CD8-positive, alpha-beta memory T cell (primary cell): ENCODE measurements around the gene TRIM14. TPM values are rescaled to one million over a fixed set of nuclear protein-coding genes. Genes with fewer than 3 reads are reported as not detected.
"Not testable (repeated sequence)": the region's sequence is repeated elsewhere in the genome, so short reads cannot be mapped to it uniquely, and the experiment has no call there.

Experiments
- CTCF ChIA-PET: fragments of 350-600 bp; sonication (Branson Sonifier 250); formaldehyde crosslinking; loops from one replicate; lab custom pipeline; 2021; ENCODE audit warnings: antibody characterized with exemption; lab: Charles Lee
- POLR2A ChIA-PET: fragments of 350-600 bp; sonication (Branson Sonifier 250); formaldehyde crosslinking; loops from one replicate; lab custom pipeline; 2021; ENCODE audit warnings: antibody characterized with exemption; lab: Charles Lee
- DNase-seq, 5 donors: peaks; one replicate each; pipeline versions ENCODE4 v3.0.0 to v3.0.0-alpha.2; 2020 to 2022; ENCODE audit warnings: mixed read lengths in 1 of 5
- H3K27ac ChIP-seq: one replicate; pipeline ENCODE4 v1.7.0; 2013; ENCODE audit warnings: low read depth, mild to moderate bottlenecking, low read length, moderate library complexity
- H3K27me3 ChIP-seq: 2 replicates; pipeline ENCODE4 v1.7.0; 2013; ENCODE audit warnings: low read length, mild to moderate bottlenecking; ENCODE audit not compliant: insufficient read depth, poor library complexity, severe bottlenecking
- H3K36me3 ChIP-seq: 2 replicates; pipeline ENCODE4 v1.7.0; 2013; ENCODE audit warnings: mild to moderate bottlenecking, low read length, moderate library complexity; ENCODE audit not compliant: insufficient read depth
- H3K4me1 ChIP-seq: 2 replicates; pipeline ENCODE4 v1.7.0; 2013; ENCODE audit warnings: mild to moderate bottlenecking, low read length, moderate library complexity; ENCODE audit not compliant: insufficient read depth
- H3K4me3 ChIP-seq: 2 replicates; pipeline ENCODE4 v1.7.0; 2013; ENCODE audit warnings: mild to moderate bottlenecking, low read length
- H3K9me3 ChIP-seq: 2 replicates; pipeline ENCODE4 v1.7.0; 2013; ENCODE audit warnings: mild to moderate bottlenecking, low read length
- H3K27ac Mint-ChIP-seq, 8 donors: one replicate each; pipeline ENCODE4 v1.8.0; 2020 to 2021; ENCODE audit warnings: mixed read lengths in 8 of 8, mild to moderate bottlenecking in 6 of 8, inconsistent platforms in 3 of 8, moderate library complexity in 3 of 8
- H3K27me3 Mint-ChIP-seq, 2 donors: one replicate each; pipeline ENCODE4 v1.8.0; 2020 to 2021; ENCODE audit warnings: mixed read lengths in 2 of 2, mild to moderate bottlenecking in 1 of 2, moderate library complexity in 1 of 2
- H3K36me3 Mint-ChIP-seq, 3 donors: one replicate each; pipeline ENCODE4 v1.8.0; 2020 to 2021; ENCODE audit warnings: mixed read lengths in 3 of 3, inconsistent platforms in 1 of 3, mild to moderate bottlenecking in 1 of 3
- H3K4me1 Mint-ChIP-seq, 3 donors: one replicate each; pipeline ENCODE4 v1.8.0; 2020 to 2021; ENCODE audit warnings: mixed read lengths in 3 of 3, inconsistent platforms in 1 of 3, mild to moderate bottlenecking in 1 of 3
- H3K4me3 Mint-ChIP-seq, 7 donors: one replicate each; pipeline ENCODE4 v1.8.0; 2020 to 2021; ENCODE audit warnings: mixed read lengths in 7 of 7, mild to moderate bottlenecking in 6 of 7, moderate library complexity in 4 of 7, inconsistent platforms in 2 of 7
- H3K9me3 Mint-ChIP-seq, 5 donors: one replicate each; pipeline ENCODE4 v1.8.0; 2020 to 2022; ENCODE audit warnings: mixed read lengths in 5 of 5, mild to moderate bottlenecking in 3 of 5, moderate library complexity in 2 of 5, inconsistent platforms in 1 of 5
- polyA plus RNA-seq: library from polyadenylated mRNA; unstranded; fragments of 300-500 nt; fragmentation: Illumina TruSeq; gene quantifications from one replicate; pipeline ENCODE4 v1.2.3, GENCODE V29; 2021
- total RNA-seq, 2 experiments: library from RNA; stranded (reverse); gene quantifications; one replicate each; pipeline ENCODE4 v1.2.3, GENCODE V29; 2021

TRIM14 gene
- total and polyA plus RNA-seq, 3 experiments from 2014 or later, result 46.2 to 92.5 (median 52.1) TPM

- Mint-ChIP-seq H3K4me3 (peak overlapping the region; percentile 67 to 95 (median 86)), H3K27me3 (no peaks in the 10 kb centered on the region), H3K27ac (peak overlapping the region; percentile 85 to 98 (median 94)), H3K36me3 (peaks cover 4 to 38% (median 10%) of the 10 kb centered on the region in 3 donors), H3K4me1 (peaks cover 45 to 64% (median 55%) of the 10 kb centered on the region in 3 donors), H3K9me3 (no peaks in the 10 kb centered on the region)
- DNase-seq, result no peak
- H3K9me3 ChIP-seq, result no peaks in the 10 kb centered on the region
- no peak overlapping the region for H3K27ac ChIP-seq
- H3K36me3 ChIP-seq, result no peaks in the 10 kb centered on the region
- ChIA-PET CTCF (interaction anchor here (0.9 to 7.4 kb wide), 9 partner anchors 11 to 138 kb away, joined by 3 to 92 read pairs (median 5); partner anchors contain the start of genes ANP32B and TBC1D2), POLR2A (interaction anchor here (1.2 to 3.8 kb wide), 4 partner anchors 19 to 198 kb away, joined by 3 to 49 read pairs (median 16); partner anchors contain the start of genes TBC1D2 and TRMO)
- H3K4me1 ChIP-seq, result peaks cover 39% of the 10 kb centered on the region
- H3K4me3 ChIP-seq, result peak overlapping the region; percentile 35
- H3K27me3 ChIP-seq, result no peaks in the 10 kb centered on the region
These were observed 1.5 kb upstream of the TRIM14 start for GRCh38 chr9:98120476-98120875.

GRCh38 chr9:98117984-98118639 lies 910 bp downstream of the TRIM14 start:
- DNase-seq, result peak; percentile 23 to 73 (median 55)
- Mint-ChIP-seq H3K27me3 (no peaks in the 10 kb centered on the region), H3K27ac (peak overlapping the region; percentile 85 to 99 (median 96)), H3K9me3 (no peaks in the 10 kb centered on the region), H3K36me3 (peaks cover 4 to 27% (median 5%) of the 10 kb centered on the region in 3 donors), H3K4me3 (peak overlapping the region; percentile 86 to 95 (median 90)), H3K4me1 (peaks cover 47 to 78% (median 67%) of the 10 kb centered on the region in 3 donors)
- Histone ChIP-seq H3K27ac (peak overlapping the region; percentile 59), H3K4me1 (peaks cover 43% of the 10 kb centered on the region), H3K4me3 (peak overlapping the region; percentile 95), H3K27me3 (no peaks in the 10 kb centered on the region), H3K36me3 (no peaks in the 10 kb centered on the region), H3K9me3 (no peaks in the 10 kb centered on the region)
- CTCF ChIA-PET, result interaction anchor here (0.7 to 7.4 kb wide), 18 partner anchors 10 to 198 kb away, joined by 3 to 92 read pairs (median 4); partner anchors contain the start of genes CORO2A, TBC1D2 and TRMO
- POLR2A ChIA-PET, result interaction anchor here (0.6 to 3.8 kb wide), 9 partner anchors 9 to 213 kb away, joined by 3 to 49 read pairs (median 7); partner anchors contain the start of genes CORO2A and TBC1D2

- H3K36me3 Mint-ChIP-seq, result peaks cover 4 to 29% (median 6%) of the 10 kb centered on the region in 3 donors
- H3K27me3 ChIP-seq, H3K9me3 Mint-ChIP-seq, H3K27me3 Mint-ChIP-seq, H3K27ac ChIP-seq, DNase-seq, H3K9me3 ChIP-seq, H3K4me3 ChIP-seq, H3K36me3 ChIP-seq: not testable (repeated sequence)
- CTCF ChIA-PET, result interaction anchor here (0.6 to 7.4 kb wide), 5 partner anchors 9 to 75 kb away, joined by 3 to 92 read pairs (median 17); partner anchors contain the start of gene CORO2A
- peaks cover 39% of the 10 kb centered on the region for H3K4me1 ChIP-seq
- POLR2A ChIA-PET, result interaction anchor here (0.5 to 3.8 kb wide), 2 partner anchors 10 to 16 kb away, joined by 6 to 49 read pairs; no protein-coding TSS in a partner anchor
- peak overlapping the region in 4 of 7 donors; percentile 86 to 94 (median 88) for H3K4me3 Mint-ChIP-seq
- peaks cover 48 to 73% (median 67%) of the 10 kb centered on the region in 3 donors for H3K4me1 Mint-ChIP-seq
- peak overlapping the region in 7 of 8 donors; percentile 29 to 99 (median 72) for H3K27ac Mint-ChIP-seq
These were observed 1.9 kb downstream of the TRIM14 start for GRCh38 chr9:98117097-98117496.

GRCh38 chr9:98109052-98109451 lies 10.0 kb downstream of the TRIM14 start:
- H3K4me1 Mint-ChIP-seq, result peaks cover 70 to 87% (median 86%) of the 10 kb centered on the region in 3 donors
- H3K27me3 ChIP-seq, result no peaks in the 10 kb centered on the region
- POLR2A ChIA-PET, result interaction anchor here (1.0 to 2.4 kb wide), 3 partner anchors 10 to 146 kb away, joined by 3 to 13 read pairs (median 5); partner anchors contain the start of genes TBC1D2 and TRIM14
- peaks cover 7% of the 10 kb centered on the region for H3K36me3 ChIP-seq
- peak overlapping the region; percentile 65 to 99 (median 98) for H3K27ac Mint-ChIP-seq
- DNase-seq, result no peak
- peak overlapping the region; percentile 20 for H3K4me3 ChIP-seq
- CTCF ChIA-PET, result interaction anchor here (1.1 to 10.1 kb wide), 7 partner anchors 11 to 145 kb away, joined by 3 to 92 read pairs (median 4); partner anchors contain the start of gene TRIM14
- H3K36me3 Mint-ChIP-seq, result peaks cover 7 to 63% (median 17%) of the 10 kb centered on the region in 3 donors
- no peaks in the 10 kb centered on the region for H3K9me3 ChIP-seq
- no peaks in the 10 kb centered on the region for H3K27me3 Mint-ChIP-seq
- no peaks in the 10 kb centered on the region for H3K9me3 Mint-ChIP-seq
- peak overlapping the region in 5 of 7 donors; percentile 11 to 78 (median 44) for H3K4me3 Mint-ChIP-seq
- peaks cover 60% of the 10 kb centered on the region for H3K4me1 ChIP-seq
- peak overlapping the region; percentile 28 for H3K27ac ChIP-seq

- Mint-ChIP-seq H3K36me3 (peaks cover 7 to 65% (median 18%) of the 10 kb centered on the region in 3 donors), H3K4me1 (peaks cover 74 to 89% (median 89%) of the 10 kb centered on the region in 3 donors), H3K4me3 (peak overlapping the region; percentile 35 to 80 (median 75)), H3K27me3 (no peaks in the 10 kb centered on the region), H3K27ac (peak overlapping the region; percentile 92 to 99 (median 98)), H3K9me3 (no peaks in the 10 kb centered on the region)
- Histone ChIP-seq H3K27me3 (no peaks in the 10 kb centered on the region), H3K27ac (peak overlapping the region; percentile 28), H3K9me3 (no peaks in the 10 kb centered on the region), H3K36me3 (peaks cover 7% of the 10 kb centered on the region), H3K4me1 (peaks cover 65% of the 10 kb centered on the region), H3K4me3 (peak overlapping the region; percentile 20)
- peak in 3 of 5 donors; percentile 57 to 71 (median 68) for DNase-seq
- CTCF ChIA-PET, result interaction anchor here (1.1 to 10.1 kb wide), 8 partner anchors 11 to 145 kb away, joined by 3 to 92 read pairs (median 4); partner anchors contain the start of gene TRIM14
- POLR2A ChIA-PET, result interaction anchor here (0.6 to 2.4 kb wide), 7 partner anchors 10 to 903 kb away, joined by 3 to 13 read pairs (median 4); partner anchors contain the start of genes TBC1D2 and TRIM14
These were observed 10.4 kb downstream of the TRIM14 start for GRCh38 chr9:98108531-98109031.

DNA sequence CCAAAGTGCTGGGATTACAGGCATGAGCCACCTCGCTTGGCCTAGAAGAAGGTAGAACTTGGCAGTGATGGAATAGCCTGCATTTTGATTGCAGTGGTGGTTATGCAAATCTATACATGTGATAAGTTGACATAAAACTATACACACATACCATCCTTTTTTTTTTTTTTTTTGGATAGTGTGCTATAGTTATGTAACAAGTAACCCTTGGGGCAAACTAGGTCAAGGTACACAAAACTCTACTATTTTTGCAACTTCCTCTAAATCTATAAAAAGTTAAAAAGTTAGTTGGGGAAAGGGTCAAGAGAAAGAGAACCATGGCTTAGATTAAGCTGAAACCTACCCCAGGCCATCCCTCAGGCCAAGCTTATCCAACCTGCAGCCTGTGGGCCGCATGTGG lies 11.1 kb downstream of the TRIM14 start:
- Mint-ChIP-seq H3K36me3 (peaks cover 7 to 65% (median 18%) of the 10 kb centered on the region in 3 donors), H3K4me1 (peaks cover 75 to 89% (median 88%) of the 10 kb centered on the region in 3 donors)
- POLR2A ChIA-PET, result interaction anchor here (0.6 to 2.4 kb wide), 6 partner anchors 11 to 904 kb away, joined by 3 to 13 read pairs (median 4); partner anchors contain the start of gene TRIM14

DNA sequence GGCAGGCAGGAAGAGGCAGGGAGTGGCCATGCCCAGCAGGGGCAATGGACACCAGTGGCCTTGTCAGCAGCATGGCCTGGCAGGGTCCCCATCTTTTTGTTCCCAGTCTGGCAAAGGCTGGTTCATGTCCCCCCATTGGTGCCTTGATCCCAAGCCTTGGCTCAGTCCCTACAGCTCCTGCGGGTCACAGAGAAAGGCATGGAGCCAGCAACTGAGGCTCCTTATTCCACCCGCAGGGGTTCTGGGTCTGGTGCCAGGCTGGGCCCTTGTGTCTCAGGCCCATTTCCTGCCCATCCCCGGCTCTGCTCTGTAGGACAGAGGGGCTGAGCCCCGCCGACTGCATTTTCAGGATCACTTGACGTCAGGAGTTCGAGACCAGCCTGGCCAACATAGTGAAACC lies 14.0 kb downstream of the TRIM14 start:
- Mint-ChIP-seq H3K4me1 (peaks cover 88 to 98% (median 98%) of the 10 kb centered on the region in 3 donors), H3K36me3 (peaks cover 3 to 57% (median 12%) of the 10 kb centered on the region in 3 donors), H3K9me3 (no peaks in the 10 kb centered on the region), H3K27ac (peak overlapping the region; percentile 85 to 99 (median 94)), H3K4me3 (peak overlapping the region in 5 of 7 donors; percentile 35 to 65 (median 48)), H3K27me3 (no peaks in the 10 kb centered on the region)
- Histone ChIP-seq H3K4me3 (no peak overlapping the region), H3K36me3 (peaks cover 7% of the 10 kb centered on the region), H3K4me1 (peaks cover 96% of the 10 kb centered on the region), H3K27me3 (no peaks in the 10 kb centered on the region), H3K9me3 (no peaks in the 10 kb centered on the region), H3K27ac (no peak overlapping the region)
- ChIA-PET POLR2A (interaction anchor here (1.1 kb wide), 1 partner anchor 14 kb away, joined by 3 read pairs; the partner anchor contains the start of gene TRIM14), CTCF (interaction anchor here (0.8 to 10.1 kb wide), 3 partner anchors 15 to 151 kb away, joined by 3 to 92 read pairs (median 5); partner anchors contain the start of genes TBC1D2 and TRIM14)
- DNase-seq, result peak in 1 of 5 donors; percentile 29

More for the DNA sequence above, 11.1 kb downstream of the TRIM14 start:
- DNase-seq, result peak in 1 of 5 donors; percentile 21
- Histone ChIP-seq H3K9me3 (no peaks in the 10 kb centered on the region), H3K27me3 (no peaks in the 10 kb centered on the region), H3K4me3 (no peak overlapping the region), H3K36me3 (peaks cover 7% of the 10 kb centered on the region), H3K4me1 (peaks cover 72% of the 10 kb centered on the region), H3K27ac (peak overlapping the region; percentile 28)
- Mint-ChIP-seq H3K9me3 (no peaks in the 10 kb centered on the region), H3K27me3 (no peaks in the 10 kb centered on the region), H3K27ac (peak overlapping the region; percentile 92 to 99 (median 98)), H3K4me3 (peak overlapping the region; percentile 18 to 80 (median 75))
- CTCF ChIA-PET, result interaction anchor here (1.1 to 10.1 kb wide), 8 partner anchors 10 to 146 kb away, joined by 3 to 92 read pairs (median 4); partner anchors contain the start of gene TRIM14
